H54 (cell line): Measurements from ENCODE around the gene SCN7A.
"Not testable (repeated sequence)": the region's sequence is repeated elsewhere in the genome, so short reads cannot be mapped to it uniquely, and the experiment has no call there.

ENCODE experiments used
- DNase-seq: peaks from one replicate; pipeline ENCODE4 v3.0.0; 2011; ENCODE audit warnings: low spot score, mixed read lengths; ENCODE audit not compliant: insufficient read length
- FAIRE-seq: peaks from 3 replicates; lab custom pipeline; 2011; peaks lifted over from hg19 to GRCh38; lab: Jason Lieb, UNC
- POLR2A ChIP-seq: IDR thresholded peaks from 2 replicates; pipeline ENCODE4 v1.6.1; 2011; ENCODE audit warnings: low read depth, mild to moderate bottlenecking, low read length

SCN7A gene

DNA sequence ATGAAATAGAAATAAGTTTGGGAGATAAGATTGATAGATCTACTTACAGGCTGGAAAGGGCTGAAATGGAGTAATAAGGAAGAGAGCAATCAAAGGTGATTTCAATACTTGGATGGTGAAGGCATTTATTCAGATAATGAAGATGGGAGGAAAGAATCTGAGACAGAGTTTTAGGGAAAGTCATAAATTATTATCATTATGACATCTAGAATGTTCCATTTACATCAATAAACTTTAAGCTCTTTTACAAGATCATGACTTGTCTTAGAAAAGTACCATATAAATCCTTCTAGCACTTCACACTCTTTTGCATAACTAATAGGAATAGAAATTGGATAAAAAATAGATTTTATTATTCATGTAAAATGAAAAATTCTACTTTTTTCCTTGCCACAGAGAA, 120.5 kb downstream of the SCN7A start:
- FAIRE-seq (no peak), DNase-seq (no peak)
- TF ChIP-seq POLR2A, result no peak

DNA sequence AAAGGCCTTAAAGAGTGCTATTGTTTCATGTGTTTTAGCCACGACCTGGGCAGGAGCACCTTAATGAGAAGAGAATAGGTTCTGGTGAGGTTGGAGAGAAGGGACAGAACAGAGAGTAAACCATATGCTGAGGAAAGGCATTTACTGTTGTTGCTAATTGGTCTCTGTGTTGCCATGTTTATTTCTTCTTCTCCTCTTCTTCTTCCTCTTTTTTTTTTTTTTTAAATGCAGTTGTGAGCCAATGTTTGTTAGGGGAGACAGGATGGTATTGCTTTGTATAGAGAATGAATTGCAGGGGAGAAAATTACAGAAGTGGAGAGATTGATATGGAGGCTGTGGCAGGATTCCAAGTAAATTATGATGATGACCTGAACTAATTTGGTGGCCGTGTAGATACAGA, 120.9 kb downstream of the SCN7A start:
- TF ChIP-seq POLR2A, result no peak
- FAIRE-seq (no peak), DNase-seq (no peak)

DNA sequence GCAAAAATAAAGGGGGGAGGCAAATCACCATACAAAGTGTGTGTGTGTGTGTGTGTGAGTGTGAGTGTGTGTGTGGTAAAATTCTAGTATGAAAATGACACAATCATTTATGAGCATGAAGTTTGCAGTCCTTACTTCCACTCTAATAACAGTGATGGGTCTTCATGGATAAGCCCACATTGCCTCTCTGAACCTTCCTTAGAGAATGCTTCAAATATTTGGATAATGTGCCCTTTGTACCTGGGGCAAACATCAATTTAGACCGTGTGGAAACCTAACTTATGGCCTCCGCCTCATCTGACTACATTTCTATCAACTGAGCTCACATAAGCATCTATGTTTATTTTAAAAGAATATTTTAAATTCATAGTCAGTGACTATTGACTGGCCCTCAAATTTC, 122.0 kb downstream of the SCN7A start:
- FAIRE-seq (no peak), DNase-seq (no peak)

GRCh38 chr2:166365803-166366420, 128.1 kb downstream of the SCN7A start:
- no peak for TF ChIP-seq POLR2A
- no peak for DNase-seq
- FAIRE-seq, result no peak

More for the DNA sequence above, 122.0 kb downstream of the SCN7A start:
- TF ChIP-seq POLR2A, result no peak

DNA sequence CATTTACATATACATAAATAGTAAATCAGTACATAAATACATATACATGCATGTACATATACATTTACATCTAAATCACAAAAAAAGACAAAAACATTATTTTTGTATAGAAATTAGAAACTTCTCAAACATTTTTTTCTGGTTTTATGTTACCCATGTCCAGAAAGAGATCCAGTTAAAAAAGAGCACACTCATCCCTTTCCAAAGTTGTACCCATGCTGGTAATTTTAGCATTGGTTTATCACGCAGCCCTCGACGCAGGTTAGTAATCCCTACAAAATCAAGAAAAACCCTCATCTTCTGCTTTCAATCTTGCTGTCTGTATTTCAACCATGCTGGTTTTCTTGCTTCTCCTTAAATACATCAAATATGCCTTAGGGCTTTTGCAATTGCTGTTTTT, 128.8 kb downstream of the SCN7A start:
- DNase-seq (no peak), FAIRE-seq (no peak)
- TF ChIP-seq POLR2A, result no peak

GRCh38 chr2:166364476-166365161, 129.4 kb downstream of the SCN7A start:
- no peak for TF ChIP-seq POLR2A
- FAIRE-seq, result no peak
- no peak for DNase-seq

DNA sequence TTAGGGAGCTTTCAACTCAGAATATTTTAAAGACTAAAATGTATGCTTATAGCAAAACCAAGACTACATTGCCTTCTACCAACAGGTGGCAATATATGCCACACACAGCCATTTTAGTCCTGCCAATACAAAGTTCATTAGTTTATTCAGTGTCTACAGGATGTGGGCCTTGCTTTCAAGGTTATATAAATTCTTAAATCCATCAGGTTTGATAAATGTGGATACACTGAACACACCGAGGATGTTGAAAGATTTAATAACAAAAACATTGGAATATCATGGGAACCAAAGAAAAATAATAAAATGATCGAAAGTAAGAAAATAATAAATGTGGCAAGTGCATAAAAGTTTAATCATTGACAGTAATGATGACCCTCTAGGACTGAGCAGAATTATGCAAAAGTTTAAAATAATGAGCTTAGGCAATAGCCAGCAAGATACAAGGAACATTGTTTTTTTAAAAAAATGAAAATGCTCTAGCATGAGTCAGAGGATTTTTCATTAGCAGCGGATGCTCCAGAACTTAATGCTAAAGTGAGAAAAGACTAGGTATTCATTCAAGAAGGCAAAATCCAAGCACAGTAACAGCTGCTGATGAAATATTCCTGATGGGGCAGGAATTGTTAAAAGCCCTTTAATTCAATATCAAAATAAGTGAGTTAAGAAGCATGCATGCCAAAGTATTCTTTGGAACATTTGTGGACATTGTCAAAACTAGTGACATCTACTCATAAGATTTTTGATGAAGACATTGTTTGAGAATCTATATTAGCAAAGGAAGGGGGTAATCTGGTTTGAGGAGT, 132.5 kb downstream of the SCN7A start:
- no peak for TF ChIP-seq POLR2A
- DNase-seq (no peak), FAIRE-seq (peak; percentile 58)

GRCh38 chr2:166360906-166361305, 133.1 kb downstream of the SCN7A start:
- DNase-seq (no peak), FAIRE-seq (no peak)
- no peak for TF ChIP-seq POLR2A

- DNase-seq, result no peak
- TF ChIP-seq POLR2A, result no peak
- no peak for FAIRE-seq
These were observed 133.6 kb downstream of the SCN7A start for GRCh38 chr2:166360426-166360825.

DNA sequence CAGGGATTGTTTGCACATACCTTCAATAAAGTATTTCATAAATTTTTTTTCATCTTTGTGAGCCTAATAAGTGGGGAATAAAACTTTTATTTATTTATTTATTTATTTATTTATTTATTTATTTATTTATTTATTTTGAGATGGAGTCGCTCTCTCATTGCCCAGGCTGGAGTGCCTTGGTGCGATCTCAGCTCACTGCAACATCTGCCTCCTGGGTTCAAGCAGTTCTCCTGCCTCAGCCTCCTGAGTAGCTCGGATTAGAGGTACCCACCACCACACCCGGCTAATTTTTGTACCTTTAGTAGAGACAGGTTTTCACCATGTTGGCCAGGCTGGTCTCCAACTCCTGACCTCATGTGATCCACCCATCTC, 136.1 kb downstream of the SCN7A start:
- not testable (repeated sequence) for FAIRE-seq, DNase-seq

GRCh38 chr2:166357068-166357949, 136.7 kb downstream of the SCN7A start:
- TF ChIP-seq POLR2A, result no peak
- DNase-seq, result no peak
- no peak for FAIRE-seq
